ENCODE results near the gene BCL7A.

DNA sequence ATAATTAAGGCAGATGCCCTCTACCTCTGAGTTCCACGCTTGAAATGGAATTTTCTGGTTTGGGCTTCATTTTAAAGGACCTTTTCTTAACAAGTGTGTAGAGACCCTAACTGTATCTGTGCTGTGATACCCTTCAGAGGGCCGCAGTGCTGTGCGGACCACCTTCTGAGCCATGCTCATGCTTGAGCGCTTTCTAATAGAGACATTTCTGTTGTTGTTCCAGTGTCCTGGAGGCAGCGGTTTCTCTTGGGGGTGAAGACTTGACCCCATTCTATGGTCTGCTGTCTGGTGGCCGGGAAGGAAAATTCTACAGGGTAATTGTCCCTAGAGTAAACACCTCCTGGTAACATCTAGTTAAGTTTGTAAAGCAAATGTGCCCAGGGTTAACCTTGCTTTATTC, 46.7 kb upstream of the BCL7A start:
- TF ChIP-seq, protein P1, sequence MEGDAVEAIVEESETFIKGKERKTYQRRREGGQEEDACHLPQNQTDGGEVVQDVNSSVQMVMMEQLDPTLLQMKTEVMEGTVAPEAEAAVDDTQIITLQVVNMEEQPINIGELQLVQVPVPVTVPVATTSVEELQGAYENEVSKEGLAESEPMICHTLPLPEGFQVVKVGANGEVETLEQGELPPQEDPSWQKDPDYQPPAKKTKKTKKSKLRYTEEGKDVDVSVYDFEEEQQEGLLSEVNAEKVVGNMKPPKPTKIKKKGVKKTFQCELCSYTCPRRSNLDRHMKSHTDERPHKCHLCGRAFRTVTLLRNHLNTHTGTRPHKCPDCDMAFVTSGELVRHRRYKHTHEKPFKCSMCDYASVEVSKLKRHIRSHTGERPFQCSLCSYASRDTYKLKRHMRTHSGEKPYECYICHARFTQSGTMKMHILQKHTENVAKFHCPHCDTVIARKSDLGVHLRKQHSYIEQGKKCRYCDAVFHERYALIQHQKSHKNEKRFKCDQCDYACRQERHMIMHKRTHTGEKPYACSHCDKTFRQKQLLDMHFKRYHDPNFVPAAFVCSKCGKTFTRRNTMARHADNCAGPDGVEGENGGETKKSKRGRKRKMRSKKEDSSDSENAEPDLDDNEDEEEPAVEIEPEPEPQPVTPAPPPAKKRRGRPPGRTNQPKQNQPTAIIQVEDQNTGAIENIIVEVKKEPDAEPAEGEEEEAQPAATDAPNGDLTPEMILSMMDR (conservative IDR thresholded peaks at IDR 0.05), result no peak
- TF ChIP-seq EZH2 (IDR thresholded peaks at IDR 0.05; ENCODE audit: low read depth), result no peak

Data from PC-9 (cell line).